Endodermal cell (in vitro differentiated cells): ENCODE measurements around the gene SMARCC1. TPM values are rescaled to one million over a fixed set of nuclear protein-coding genes. Genes with fewer than 3 reads are reported as not detected.

Experiments used
- DNase-seq: peaks from one replicate; pipeline ENCODE4 v3.0.0-alpha.2; 2017
- H3K27ac ChIP-seq: 2 replicates; pipeline ENCODE4 v1.5.1; 2013; ENCODE audit warnings: mild to moderate bottlenecking, low read depth, low read length, moderate library complexity
- H3K27me3 ChIP-seq: 2 replicates; pipeline ENCODE4 v1.6.1; 2013; ENCODE audit warnings: mild to moderate bottlenecking, low read length, moderate library complexity; ENCODE audit not compliant: insufficient read depth, control insufficient read depth, poor library complexity, severe bottlenecking
- H3K36me3 ChIP-seq: 2 replicates; pipeline ENCODE4 v1.7.0; 2013; ENCODE audit warnings: mild to moderate bottlenecking, low read length, moderate library complexity; ENCODE audit not compliant: control insufficient read depth, insufficient read depth
- H3K4me1 ChIP-seq: one replicate; pipeline ENCODE4 v1.7.0; 2013; ENCODE audit warnings: low read length; ENCODE audit not compliant: control insufficient read depth, insufficient read depth
- H3K4me3 ChIP-seq: 2 replicates; pipeline ENCODE4 v1.5.1; 2013; ENCODE audit warnings: mild to moderate bottlenecking, low read length, moderate library complexity
- H3K9ac ChIP-seq: 2 replicates; pipeline ENCODE4 v1.6.1; 2013; ENCODE audit warnings: mild to moderate bottlenecking, low read length, moderate library complexity; ENCODE audit not compliant: poor library complexity, severe bottlenecking; ENCODE audit errors: extremely low read depth
- H3K9me3 ChIP-seq: 2 replicates; pipeline ENCODE4 v1.6.1; 2013; ENCODE audit warnings: mild to moderate bottlenecking, low read length, moderate library complexity; ENCODE audit not compliant: control insufficient read depth
- H3K27ac Mint-ChIP-seq: 2 replicates; pipeline ENCODE4 v1.8.0; 2020; ENCODE audit warnings: mixed read lengths
- H3K27me3 Mint-ChIP-seq: 2 replicates; pipeline ENCODE4 v1.8.0; 2021; ENCODE audit warnings: mild to moderate bottlenecking, mixed read lengths; ENCODE audit not compliant: insufficient read depth
- H3K36me3 Mint-ChIP-seq: 2 replicates; pipeline ENCODE4 v1.8.0; 2020; ENCODE audit warnings: low read depth, mixed read lengths
- H3K4me1 Mint-ChIP-seq: 2 replicates; pipeline ENCODE4 v1.8.0; 2020; ENCODE audit warnings: mixed read lengths
- H3K4me3 Mint-ChIP-seq: 2 replicates; pipeline ENCODE4 v1.8.0; 2020; ENCODE audit warnings: mild to moderate bottlenecking, moderate library complexity, mixed read lengths
- H3K9me3 Mint-ChIP-seq: 2 replicates; pipeline ENCODE4 v1.8.0; 2020; ENCODE audit warnings: mild to moderate bottlenecking, mixed read lengths
- WGBS, 2 experiments: methylation state at CpG; one replicate each; pipeline versions ENCODE4 v1.1.5 to v1.1.7; 2013; ENCODE audit warnings: missing lambda C conversion rate in 2 of 2, mixed read lengths in 1 of 2; ENCODE audit not compliant: insufficient coverage in 1 of 2, insufficient read length in 1 of 2; 5-methylcytosine and 5-hydroxymethylcytosine counted together
- total RNA-seq, 2 donors: library from RNA; stranded (reverse); fragmentation: NEBNext Ultra II Directional in 1 of 2; extraction: Animal tissue kit (Norgen Biotek cat#: 25700) in 1 of 2; gene quantifications; 2 replicates in 1 of 2; 3 replicates in 1 of 2; pipeline ENCODE4 v1.2.1, GENCODE V29; 2021
- TF ChIP-seq, protein P1 (sequence below): fragments of 200-600 bp; sonication (generic); conservative IDR thresholded peaks from 2 replicates; pipeline ENCODE4 v1.5.0; 2021; ENCODE audit warnings: antibody characterized with exemption, mild to moderate bottlenecking

Gene SMARCC1
- total RNA-seq, 2 donors from 2014 or later: 200 to 231 TPM

- Histone ChIP-seq H3K36me3 (peaks cover 22% of the 10 kb centered on the region), H3K27me3 (peaks cover 31% of the 10 kb centered on the region), H3K4me1 (no peaks in the 10 kb centered on the region), H3K27ac (no peak overlapping the region), H3K4me3 (no peak overlapping the region), H3K9me3 (no peaks in the 10 kb centered on the region), H3K9ac (no peak overlapping the region)
- TF ChIP-seq, protein P1, sequence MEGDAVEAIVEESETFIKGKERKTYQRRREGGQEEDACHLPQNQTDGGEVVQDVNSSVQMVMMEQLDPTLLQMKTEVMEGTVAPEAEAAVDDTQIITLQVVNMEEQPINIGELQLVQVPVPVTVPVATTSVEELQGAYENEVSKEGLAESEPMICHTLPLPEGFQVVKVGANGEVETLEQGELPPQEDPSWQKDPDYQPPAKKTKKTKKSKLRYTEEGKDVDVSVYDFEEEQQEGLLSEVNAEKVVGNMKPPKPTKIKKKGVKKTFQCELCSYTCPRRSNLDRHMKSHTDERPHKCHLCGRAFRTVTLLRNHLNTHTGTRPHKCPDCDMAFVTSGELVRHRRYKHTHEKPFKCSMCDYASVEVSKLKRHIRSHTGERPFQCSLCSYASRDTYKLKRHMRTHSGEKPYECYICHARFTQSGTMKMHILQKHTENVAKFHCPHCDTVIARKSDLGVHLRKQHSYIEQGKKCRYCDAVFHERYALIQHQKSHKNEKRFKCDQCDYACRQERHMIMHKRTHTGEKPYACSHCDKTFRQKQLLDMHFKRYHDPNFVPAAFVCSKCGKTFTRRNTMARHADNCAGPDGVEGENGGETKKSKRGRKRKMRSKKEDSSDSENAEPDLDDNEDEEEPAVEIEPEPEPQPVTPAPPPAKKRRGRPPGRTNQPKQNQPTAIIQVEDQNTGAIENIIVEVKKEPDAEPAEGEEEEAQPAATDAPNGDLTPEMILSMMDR: no peak
- Mint-ChIP-seq H3K9me3 (no peaks in the 10 kb centered on the region), H3K27ac (no peak overlapping the region), H3K4me3 (no peak overlapping the region), H3K4me1 (no peaks in the 10 kb centered on the region), H3K27me3 (peaks cover 48% of the 10 kb centered on the region), H3K36me3 (peaks cover 15% of the 10 kb centered on the region)
- 84 to 94% methylated on average over 3 of the region's 4 CpGs for WGBS, 2 experiments
- DNase-seq: no peak
Observed at GRCh38 chr3:47581835-47582234, 199.9 kb downstream of the SMARCC1 start.

DNA sequence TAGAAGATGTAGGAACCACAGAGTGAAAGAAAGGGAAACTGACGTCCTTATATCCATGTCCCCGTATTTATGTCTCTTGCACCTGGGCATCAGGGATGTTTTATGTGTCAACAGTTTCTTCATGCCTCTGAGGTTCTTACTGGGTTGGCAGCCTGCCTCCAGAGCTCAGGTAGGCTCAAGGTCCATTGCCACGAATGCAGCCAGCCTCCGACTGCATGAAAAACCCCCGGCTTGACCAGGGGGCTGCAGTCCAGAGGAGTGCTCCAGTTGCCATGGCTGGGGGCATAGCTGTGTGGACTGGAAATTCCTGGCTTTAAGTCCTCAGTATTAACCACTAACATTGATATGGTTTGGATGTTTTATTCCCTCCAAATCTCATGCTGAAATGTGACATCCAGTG, 200.3 kb downstream of the SMARCC1 start:
- no peaks in the 10 kb centered on the region for H3K4me1 ChIP-seq
- WGBS, 2 experiments: 92 to 100% methylated on average over 1 to 5 of the region's 5 CpGs
- no peaks in the 10 kb centered on the region for H3K4me1 Mint-ChIP-seq
- H3K4me3 Mint-ChIP-seq: no peak overlapping the region
- TF ChIP-seq, protein P1: no peak
- H3K27me3 Mint-ChIP-seq: peaks cover 52% of the 10 kb centered on the region
- H3K27ac Mint-ChIP-seq: no peak overlapping the region
- no peak for DNase-seq
- peaks cover 36% of the 10 kb centered on the region for H3K27me3 ChIP-seq
- H3K4me3 ChIP-seq: no peak overlapping the region
- no peak overlapping the region for H3K9ac ChIP-seq
- no peaks in the 10 kb centered on the region for H3K9me3 ChIP-seq
- no peak overlapping the region for H3K27ac ChIP-seq
- H3K36me3 ChIP-seq: peaks cover 18% of the 10 kb centered on the region
- no peaks in the 10 kb centered on the region for H3K9me3 Mint-ChIP-seq
- H3K36me3 Mint-ChIP-seq: peaks cover 11% of the 10 kb centered on the region

DNA sequence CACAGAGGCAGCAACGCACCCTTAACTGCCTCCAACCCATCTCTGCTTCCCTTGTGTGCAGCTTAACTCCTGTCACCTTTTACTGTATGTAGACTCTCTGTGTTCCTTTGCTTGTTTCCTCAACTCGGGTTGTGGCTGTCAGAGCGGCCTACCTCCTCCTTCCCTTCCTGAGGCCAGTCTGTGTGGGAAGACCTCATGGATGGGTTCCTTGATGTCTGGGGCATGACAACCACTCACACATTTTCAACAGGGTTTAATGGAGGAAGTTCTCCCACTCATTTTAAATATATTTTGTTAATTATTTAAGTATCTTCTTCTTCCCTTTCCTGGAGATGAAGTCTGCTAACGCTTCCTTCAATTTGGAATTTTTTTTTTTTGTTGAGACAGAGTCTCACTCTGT, 201.2 kb downstream of the SMARCC1 start:
- peaks cover 6% of the 10 kb centered on the region for H3K36me3 Mint-ChIP-seq
- Histone ChIP-seq H3K27me3 (peaks cover 41% of the 10 kb centered on the region), H3K4me1 (no peaks in the 10 kb centered on the region), H3K9me3 (no peaks in the 10 kb centered on the region), H3K9ac (no peak overlapping the region), H3K4me3 (no peak overlapping the region), H3K27ac (no peak overlapping the region), H3K36me3 (peaks cover 8% of the 10 kb centered on the region)
- TF ChIP-seq, protein P1: no peak
- DNase-seq: no peak
- WGBS, 2 experiments: 82 to 85% methylated on average over 2 to 4 of the region's 4 CpGs
- H3K27me3 Mint-ChIP-seq: peaks cover 60% of the 10 kb centered on the region
- no peak overlapping the region for H3K4me3 Mint-ChIP-seq
- no peaks in the 10 kb centered on the region for H3K9me3 Mint-ChIP-seq
- no peak overlapping the region for H3K27ac Mint-ChIP-seq
- H3K4me1 Mint-ChIP-seq: no peaks in the 10 kb centered on the region
